Smooth muscle cell (in vitro differentiated cells): Measurements from ENCODE around the gene ETNK1. TPM values are rescaled to one million over a fixed set of nuclear protein-coding genes. Genes with fewer than 3 reads are reported as not detected.
"Not testable (repeated sequence)": the region's sequence is repeated elsewhere in the genome, so short reads cannot be mapped to it uniquely, and the experiment has no call there.

Experiments used
- DNase-seq: peaks from one replicate; lab custom pipeline; 2025; ENCODE audit not compliant: unreplicated experiment; lab: John Stamatoyannopoulos, UW
- H2AFZ ChIP-seq: fragments of 200-600 bp; sonication (generic); 2 replicates; pipeline ENCODE4 v1.6.0; 2016; ENCODE audit warnings: antibody characterized with exemption, low read depth, mild to moderate bottlenecking
- H3F3A ChIP-seq: fragments of 200-600 bp; sonication (generic); 2 replicates; pipeline ENCODE4 v1.6.0; 2017; ENCODE audit warnings: antibody characterized with exemption, low read depth
- H3K27ac ChIP-seq: fragments of 200-600 bp; sonication (generic); 2 replicates; pipeline ENCODE4 v1.5.1; 2016; ENCODE audit warnings: low read depth, mild to moderate bottlenecking
- H3K27me3 ChIP-seq: fragments of 200-600 bp; sonication (generic); 2 replicates; pipeline ENCODE4 v1.6.1; 2016; ENCODE audit warnings: low read depth, mild to moderate bottlenecking
- H3K36me3 ChIP-seq: fragments of 200-600 bp; sonication (generic); 2 replicates; pipeline ENCODE4 v1.5.1; 2016; ENCODE audit warnings: low read depth
- H3K4me1 ChIP-seq: fragments of 200-600 bp; sonication (generic); 2 replicates; pipeline ENCODE4 v1.5.1; 2016; ENCODE audit warnings: low read depth
- H3K4me2 ChIP-seq: fragments of 200-600 bp; sonication (generic); 2 replicates; pipeline ENCODE4 v1.6.0; 2016; ENCODE audit warnings: mild to moderate bottlenecking
- H3K4me3 ChIP-seq: fragments of 200-600 bp; sonication (generic); 2 replicates; pipeline ENCODE4 v1.5.1; 2016; ENCODE audit warnings: mild to moderate bottlenecking
- H3K79me2 ChIP-seq: fragments of 200-600 bp; sonication (generic); 2 replicates; pipeline ENCODE4 v1.6.0; 2016; ENCODE audit warnings: low read depth, mild to moderate bottlenecking
- H3K9ac ChIP-seq: fragments of 200-600 bp; sonication (generic); 2 replicates; pipeline ENCODE4 v1.6.0; 2016; ENCODE audit warnings: low read depth
- H3K9me3 ChIP-seq: fragments of 200-600 bp; sonication (generic); replicated peaks from 2 replicates; pipeline ENCODE4 v1.5.1; 2016; ENCODE audit warnings: low read depth
- H4K20me1 ChIP-seq: fragments of 200-600 bp; sonication (generic); 2 replicates; pipeline ENCODE4 v1.6.0; 2016; ENCODE audit warnings: low read depth
- WGBS: methylation state at CpG from one replicate; pipeline ENCODE4 v1.1.7; 2016; ENCODE audit warnings: low lambda C conversion rate; 5-methylcytosine and 5-hydroxymethylcytosine counted together
- polyA plus RNA-seq: library from polyadenylated mRNA; unstranded; fragments of >200 nt; fragmentation: Nextera tagmentation; extraction: Ambion mirVana; gene quantifications from 2 replicates; pipeline ENCODE4 v1.2.1, GENCODE V29; 2016
- total RNA-seq: library from RNA; depleted of rRNA; stranded (reverse); fragments of >200 nt; gene quantifications from 2 replicates; pipeline ENCODE4 v1.2.3, GENCODE V29; 2014
- TF ChIP-seq, protein P1 (sequence below): fragments of 200-600 bp; sonication (generic); IDR thresholded peaks from 2 replicates; pipeline ENCODE4 v1.5.1; 2017; ENCODE audit warnings: borderline replicate concordance, mild to moderate bottlenecking, antibody characterized with exemption; ENCODE audit not compliant: insufficient read depth, poor library complexity, severe bottlenecking

The ETNK1 gene
- total and polyA plus RNA-seq, 2 experiments from 2014 or later: 19.2 to 35.7 TPM

DNA sequence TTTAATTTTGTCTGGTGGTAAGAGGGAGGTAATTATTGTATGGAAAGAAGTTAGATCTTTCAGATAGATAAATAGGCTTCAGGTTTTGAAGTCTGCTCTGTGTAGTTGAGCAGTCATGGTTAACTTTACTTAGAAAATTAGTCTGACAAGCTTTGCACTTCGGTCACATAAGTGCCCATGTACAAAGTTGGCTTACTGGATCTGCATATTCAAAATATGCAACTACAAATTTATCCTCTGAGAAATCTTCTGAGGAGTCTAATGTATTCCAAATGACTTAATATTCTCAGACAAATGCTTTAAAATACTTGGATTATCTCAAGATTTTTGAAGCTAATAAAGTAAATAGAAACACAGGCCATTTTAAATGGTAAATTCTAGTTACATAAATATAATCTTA lies 61.2 kb downstream of the ETNK1 start:
- WGBS: 97% methylated on average over 1 of the region's 1 CpG

DNA sequence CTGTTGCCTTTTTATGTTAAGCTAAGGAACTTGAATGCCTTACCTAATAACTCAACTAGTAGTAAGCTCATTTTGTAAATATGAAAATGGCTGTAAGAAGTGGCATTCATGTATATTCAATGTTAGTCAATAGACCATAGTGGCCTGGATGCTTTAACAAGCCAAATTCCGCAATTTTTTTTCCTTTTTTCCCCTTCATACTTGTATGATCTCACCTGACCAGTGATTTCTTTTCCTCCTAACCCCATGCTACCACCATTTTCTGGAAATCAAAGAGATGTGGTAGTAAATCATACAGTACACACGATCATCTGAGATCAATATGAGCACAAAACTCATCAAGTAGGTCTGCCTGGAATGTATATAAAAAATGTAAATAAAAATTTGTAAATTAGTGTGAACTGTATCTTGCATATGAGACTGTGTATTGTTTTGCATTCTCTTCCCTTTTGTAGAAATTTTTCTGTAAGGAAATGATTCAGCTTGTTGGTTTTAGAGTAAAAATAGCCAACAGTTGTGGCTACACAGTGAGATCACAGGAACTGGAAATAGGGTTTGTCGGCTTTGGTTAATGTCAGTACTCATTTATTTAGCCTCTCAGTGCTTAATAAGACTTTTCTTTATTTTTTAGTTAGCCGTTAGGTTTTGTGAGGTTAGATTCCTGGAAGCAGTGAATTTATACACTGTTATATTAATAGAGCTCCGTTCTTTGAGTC lies 62.5 kb downstream of the ETNK1 start:
- Histone ChIP-seq H3K9ac (peak overlapping the region; percentile 36), H3K27ac (peak overlapping the region; percentile 84), H3K36me3 (peaks cover 3% of the 10 kb centered on the region), H4K20me1 (no peaks in the 10 kb centered on the region), H3K79me2 (no peaks in the 10 kb centered on the region), H3K4me3 (no peak overlapping the region), H3K4me1 (no peaks in the 10 kb centered on the region), H3K27me3 (no peaks in the 10 kb centered on the region), H3K4me2 (peak overlapping the region; percentile 80), H3F3A (no peaks in the 10 kb centered on the region), H3K9me3 (no peaks in the 10 kb centered on the region), H2AFZ (no peak overlapping the region)
- TF ChIP-seq, protein P1, sequence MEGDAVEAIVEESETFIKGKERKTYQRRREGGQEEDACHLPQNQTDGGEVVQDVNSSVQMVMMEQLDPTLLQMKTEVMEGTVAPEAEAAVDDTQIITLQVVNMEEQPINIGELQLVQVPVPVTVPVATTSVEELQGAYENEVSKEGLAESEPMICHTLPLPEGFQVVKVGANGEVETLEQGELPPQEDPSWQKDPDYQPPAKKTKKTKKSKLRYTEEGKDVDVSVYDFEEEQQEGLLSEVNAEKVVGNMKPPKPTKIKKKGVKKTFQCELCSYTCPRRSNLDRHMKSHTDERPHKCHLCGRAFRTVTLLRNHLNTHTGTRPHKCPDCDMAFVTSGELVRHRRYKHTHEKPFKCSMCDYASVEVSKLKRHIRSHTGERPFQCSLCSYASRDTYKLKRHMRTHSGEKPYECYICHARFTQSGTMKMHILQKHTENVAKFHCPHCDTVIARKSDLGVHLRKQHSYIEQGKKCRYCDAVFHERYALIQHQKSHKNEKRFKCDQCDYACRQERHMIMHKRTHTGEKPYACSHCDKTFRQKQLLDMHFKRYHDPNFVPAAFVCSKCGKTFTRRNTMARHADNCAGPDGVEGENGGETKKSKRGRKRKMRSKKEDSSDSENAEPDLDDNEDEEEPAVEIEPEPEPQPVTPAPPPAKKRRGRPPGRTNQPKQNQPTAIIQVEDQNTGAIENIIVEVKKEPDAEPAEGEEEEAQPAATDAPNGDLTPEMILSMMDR: no peak
- 60% methylated on average over 5 of the region's 5 CpGs for WGBS
- no peak for DNase-seq

More for the DNA sequence above, 61.2 kb downstream of the ETNK1 start:
- Histone ChIP-seq H3K27ac (peak overlapping the region; percentile 84), H3K79me2 (no peaks in the 10 kb centered on the region), H3K4me2 (no peak overlapping the region), H4K20me1 (no peaks in the 10 kb centered on the region), H3K4me1 (no peaks in the 10 kb centered on the region), H3K9me3 (no peaks in the 10 kb centered on the region), H3K9ac (no peak overlapping the region), H2AFZ (no peak overlapping the region), H3K36me3 (peaks cover 3% of the 10 kb centered on the region), H3K27me3 (no peaks in the 10 kb centered on the region), H3F3A (no peaks in the 10 kb centered on the region), H3K4me3 (no peak overlapping the region)
- TF ChIP-seq, protein P1: no peak
- no peak for DNase-seq

- Histone ChIP-seq H4K20me1 (no peaks in the 10 kb centered on the region), H3K9ac (no peak overlapping the region), H2AFZ (no peak overlapping the region), H3K36me3 (peaks cover 3% of the 10 kb centered on the region), H3K4me1 (no peaks in the 10 kb centered on the region), H3F3A (no peaks in the 10 kb centered on the region), H3K79me2 (no peaks in the 10 kb centered on the region), H3K4me2 (no peak overlapping the region), H3K9me3 (no peaks in the 10 kb centered on the region), H3K27ac (no peak overlapping the region), H3K4me3 (no peak overlapping the region), H3K27me3 (no peaks in the 10 kb centered on the region)
- DNase-seq: no peak
- WGBS: 95% methylated on average over 2 of the region's 2 CpGs
- TF ChIP-seq, protein P1: no peak
Observed at GRCh38 chr12:22689876-22690275, 64.9 kb downstream of the ETNK1 start.

- Histone ChIP-seq H2AFZ (no peak overlapping the region), H3F3A (no peaks in the 10 kb centered on the region), H3K4me3 (no peak overlapping the region), H3K9ac (no peak overlapping the region), H3K4me1 (no peaks in the 10 kb centered on the region), H3K79me2 (no peaks in the 10 kb centered on the region), H4K20me1 (no peaks in the 10 kb centered on the region), H3K27ac (no peak overlapping the region), H3K36me3 (no peaks in the 10 kb centered on the region), H3K4me2 (no peak overlapping the region), H3K9me3 (no peaks in the 10 kb centered on the region), H3K27me3 (no peaks in the 10 kb centered on the region)
- DNase-seq: no peak
- 97% methylated on average over 2 of the region's 2 CpGs for WGBS
- TF ChIP-seq, protein P1: no peak
Observed at GRCh38 chr12:22691319-22691718, 66.3 kb downstream of the ETNK1 start.

GRCh38 chr12:22692467-22692866 lies 67.5 kb downstream of the ETNK1 start:
- not testable (repeated sequence) for H3K9me3 ChIP-seq, H4K20me1 ChIP-seq, H3K27me3 ChIP-seq, DNase-seq, H3K4me3 ChIP-seq, H3K27ac ChIP-seq, H3K4me1 ChIP-seq, H2AFZ ChIP-seq, H3F3A ChIP-seq, H3K9ac ChIP-seq, H3K79me2 ChIP-seq, H3K36me3 ChIP-seq, H3K4me2 ChIP-seq
- WGBS: 93% methylated on average over 1 of the region's 1 CpG
